ENCODE measurements around the gene TRAM2.

- TF ChIP-seq ELK1 (IDR thresholded peaks at IDR 0.05; ENCODE audit: borderline replicate concordance, low read depth, low read length): no peak
- TF ChIP-seq CTCF (conservative IDR thresholded peaks at IDR 0.05; ENCODE audit: low read depth, low read length): no peak
- TF ChIP-seq MAZ (IDR thresholded peaks at IDR 0.05; ENCODE audit: borderline replicate concordance, low read depth, low read length): no peak
- no peak for TF ChIP-seq POLR2A (IDR thresholded peaks at IDR 0.05; ENCODE audit: low read depth, low read length)
- no peak for TF ChIP-seq MAFK (IDR thresholded peaks at IDR 0.05; ENCODE audit: low read depth, low read length)
- no peak for TF ChIP-seq BHLHE40 (IDR thresholded peaks at IDR 0.05; ENCODE audit: low read depth, low read length)
- no peak for TF ChIP-seq SMC3 (IDR thresholded peaks at IDR 0.05; ENCODE audit: low read depth, low read length)
- TF ChIP-seq FOS (IDR thresholded peaks at IDR 0.05; ENCODE audit: low read depth, low read length): no peak
- no peak for TF ChIP-seq USF2 (IDR thresholded peaks at IDR 0.05; ENCODE audit: low read depth, low read length)
- no peak for TF ChIP-seq CHD1 (IDR thresholded peaks at IDR 0.05; ENCODE audit: low read depth, low read length)
- no peak for TF ChIP-seq MXI1 (IDR thresholded peaks at IDR 0.05; ENCODE audit: borderline replicate concordance, low read depth, low read length)
Measured at GRCh38 chr6:52494298-52495072, 82.4 kb downstream of the TRAM2 start.

Data from IMR-90 (cell line).